Measurements from ENCODE around the gene CHIC2. TPM values are rescaled to one million over a fixed set of nuclear protein-coding genes. Genes with fewer than 3 reads are reported as not detected.

Gene CHIC2
- total RNA-seq, 1 experiment from 2014 or later = 8.2 TPM

GRCh38 chr4:54089875-54090274, 25.5 kb upstream of the CHIC2 start:
- Histone ChIP-seq H2BK15ac (ENCODE audit: low read depth, low read length) (no peak overlapping the region), H4K20me1 (ENCODE audit: control insufficient read depth, insufficient read depth, insufficient read length) (peaks cover 3% of the 10 kb centered on the region), H3K23me2 (ENCODE audit: insufficient read length, low read depth, low read length, poor library complexity, severe bottlenecking) (peaks cover 9% of the 10 kb centered on the region), H3K4me2 (ENCODE audit: insufficient read depth, insufficient read length, low read length) (no peak overlapping the region), H3K56ac (ENCODE audit: insufficient read length, low read depth, low read length) (no peak overlapping the region), H2BK20ac (ENCODE audit: low read depth, low read length, poor library complexity, severe bottlenecking) (no peak overlapping the region), H3K27me3 (ENCODE audit: insufficient read depth, low read length) (peaks cover 44% of the 10 kb centered on the region), H2BK120ac (ENCODE audit: low read depth, low read length, poor library complexity, severe bottlenecking) (no peak overlapping the region), H3K79me2 (ENCODE audit: insufficient read depth, low read length) (no peaks in the 10 kb centered on the region), H3K9me3 (ENCODE audit: control insufficient read depth, low read depth, low read length) (no peaks in the 10 kb centered on the region), H3K9ac (ENCODE audit: extremely low read depth, insufficient read length, low read length) (no peak overlapping the region), H2BK12ac (ENCODE audit: insufficient read length, low read depth, low read length) (no peak overlapping the region), H2BK5ac (ENCODE audit: insufficient read length, low read length) (no peak overlapping the region), H2AFZ (ENCODE audit: low read length) (no peak overlapping the region), H3K23ac (ENCODE audit: insufficient read length, low read depth, low read length) (no peak overlapping the region), H3K14ac (ENCODE audit: insufficient read depth, low read length) (no peak overlapping the region), H3K79me1 (ENCODE audit: insufficient read depth, low read depth, low read length, poor library complexity, severe bottlenecking) (no peaks in the 10 kb centered on the region), H4K8ac (replicated peaks; ENCODE audit: insufficient read length, low read depth, low read length) (no peak overlapping the region), H3K4me1 (ENCODE audit: insufficient read depth, low read length) (peaks cover 3% of the 10 kb centered on the region; the same call in 1 of the 2 replicates), H3K4ac (ENCODE audit: low read depth, low read length) (no peak overlapping the region), H2AK5ac (ENCODE audit: insufficient read length, low read length) (no peak overlapping the region), H3T11ph (ENCODE audit: low read length) (no peak overlapping the region), H3K27ac (ENCODE audit: insufficient read length, low read depth, low read length) (no peak overlapping the region), H4K5ac (ENCODE audit: insufficient read length, low read depth, low read length) (no peak overlapping the region), H3K18ac (ENCODE audit: insufficient read length, low read depth, low read length) (no peak overlapping the region), H4K91ac (ENCODE audit: insufficient read length, low read depth, low read length) (no peak overlapping the region)
- peaks cover 31% of the 10 kb centered on the region in 2 experiments for H3K4me1 Mint-ChIP-seq
- no peaks in the 10 kb centered on the region; a peak in 1 of 5 replicates for H3K9me3 Mint-ChIP-seq
- no peak overlapping the region for H3K27ac Mint-ChIP-seq
- no peak overlapping the region for H3K4me3 Mint-ChIP-seq
- no peaks in the 10 kb centered on the region for H3K36me3 Mint-ChIP-seq (ENCODE audit: insufficient read depth in 1 of 3, low read depth in 3 of 3)
- WGBS (ENCODE audit: extremely low coverage, insufficient read length, low lambda C conversion rate) = no CpG with 5 or more reads among the region's 1 CpG
- no peak for DNase-seq
- TF ChIP-seq CTCF (conservative IDR thresholded peaks at IDR 0.05) = no peak
- H3K27me3 Mint-ChIP-seq (ENCODE audit: low read depth) = peaks cover 93% of the 10 kb centered on the region
